B cell (primary cell): ENCODE measurements around the gene TM4SF5. TPM values are rescaled to one million over a fixed set of nuclear protein-coding genes. Genes with fewer than 3 reads are reported as not detected.

Source experiments
- ATAC-seq: fragments of 200-7000 bp; cut with Tn5 transposase; one replicate; pipeline ENCODE4 v1.10.0; 2021; ENCODE audit warnings: low read depth, mild to moderate bottlenecking, moderate number of reproducible peaks, moderate library complexity
- CTCF ChIA-PET: fragments of 350-600 bp; sonication (Branson Sonifier 250); formaldehyde crosslinking; loops from one replicate; lab custom pipeline; 2021; ENCODE audit warnings: antibody characterized with exemption, inconsistent platforms; lab: Charles Lee
- POLR2A ChIA-PET: fragments of 350-600 bp; sonication (Branson Sonifier 250); formaldehyde crosslinking; loops from one replicate; lab custom pipeline; 2021; ENCODE audit warnings: antibody characterized with exemption; lab: Charles Lee
- DNase-seq: peaks from one replicate; pipeline ENCODE4 v3.0.0; 2013
- H2AFZ ChIP-seq: 2 replicates; pipeline ENCODE4 v1.6.1; 2012; ENCODE audit warnings: mild to moderate bottlenecking, low read depth, low read length; ENCODE audit not compliant: insufficient read depth, poor library complexity, severe bottlenecking
- H3K27ac ChIP-seq, 2 donors: 1 replicate in 1 of 2; 2 replicates in 1 of 2; pipeline ENCODE4 v1.5.1; 2012 to 2013; ENCODE audit warnings: low read length in 2 of 2, mild to moderate bottlenecking in 2 of 2, moderate library complexity in 1 of 2
- H3K27me3 ChIP-seq, 4 experiments: fragments of 200-600 bp in 1 of 4; sonication (generic) in 1 of 4; replicated peaks in 1 of 4; 1 replicate in 2 of 4; 2 replicates in 2 of 4; pipeline versions ENCODE4 v1.6.1 to v1.7.0; 2013 to 2016; ENCODE audit warnings: low read length in 3 of 4, mild to moderate bottlenecking in 2 of 4, mixed read lengths in 1 of 4, moderate library complexity in 1 of 4; ENCODE audit not compliant: insufficient read depth in 4 of 4, control insufficient read depth in 3 of 4; ENCODE audit errors: control extremely low read depth in 1 of 4
- H3K36me3 ChIP-seq, 2 experiments: replicated peaks in 1 of 2; 1 replicate in 1 of 2; 2 replicates in 1 of 2; pipeline versions ENCODE4 v1.6.1 to v1.7.1; 2013; ENCODE audit warnings: low read length in 1 of 2; ENCODE audit not compliant: insufficient read depth in 2 of 2, control insufficient read depth in 1 of 2; ENCODE audit errors: control extremely low read depth in 1 of 2, extremely low read depth in 1 of 2
- H3K4me1 ChIP-seq, 2 donors: fragments of 200-600 bp in 1 of 2; sonication (generic) in 1 of 2; 1 replicate in 1 of 2; 2 replicates in 1 of 2; pipeline versions ENCODE4 v1.5.1 to v1.6.1; 2013 to 2017; ENCODE audit warnings: low read length in 2 of 2; ENCODE audit not compliant: control insufficient read depth in 2 of 2, insufficient read depth in 2 of 2
- H3K4me2 ChIP-seq: replicated peaks from 2 replicates; pipeline ENCODE3; 2012; ENCODE audit warnings: mild to moderate bottlenecking, low read depth, low read length; ENCODE audit not compliant: poor library complexity, severe bottlenecking
- H3K4me3 ChIP-seq, 5 experiments: fragments of 200-600 bp in 1 of 5; sonication (generic) in 1 of 5; 1 replicate in 3 of 5; 2 replicates in 2 of 5; pipeline versions ENCODE4 v1.5.1 to v1.7.0; 2011 to 2016; ENCODE audit warnings: low read length in 4 of 5, mild to moderate bottlenecking in 4 of 5, low read depth in 2 of 5, control low read depth in 1 of 5, moderate library complexity in 1 of 5; ENCODE audit not compliant: insufficient read depth in 1 of 5; ENCODE audit errors: control extremely low read depth in 1 of 5, extremely low read depth in 1 of 5
- H3K79me2 ChIP-seq: fragments of 200-600 bp; sonication (generic); one replicate; pipeline ENCODE4 v1.6.0; 2016; ENCODE audit warnings: low read length; ENCODE audit not compliant: control insufficient read depth, insufficient read depth
- H3K9ac ChIP-seq: fragments of 200-600 bp; sonication (generic); 2 replicates; pipeline ENCODE4 v1.6.1; 2017; ENCODE audit warnings: mild to moderate bottlenecking, low read length, moderate library complexity
- H3K9me3 ChIP-seq, 3 donors: one replicate each; pipeline versions ENCODE4 v1.6.1 to v1.7.1; 2013; ENCODE audit warnings: low read length in 2 of 3; ENCODE audit not compliant: control insufficient read depth in 2 of 3, insufficient read depth in 1 of 3; ENCODE audit errors: control extremely low read depth in 1 of 3
- H4K20me1 ChIP-seq: 2 replicates; pipeline ENCODE4 v1.6.0; 2012; ENCODE audit warnings: mild to moderate bottlenecking, low read length; ENCODE audit not compliant: insufficient read depth, control insufficient read depth, poor library complexity, severe bottlenecking
- H3K27ac Mint-ChIP-seq: one replicate; pipeline ENCODE4 v1.8.0; 2021; ENCODE audit warnings: mixed read lengths
- H3K27me3 Mint-ChIP-seq: one replicate; pipeline ENCODE4 v1.8.0; 2021; ENCODE audit warnings: mixed read lengths
- H3K4me1 Mint-ChIP-seq: one replicate; pipeline ENCODE4 v1.8.0; 2021; ENCODE audit warnings: mixed read lengths
- H3K4me3 Mint-ChIP-seq: one replicate; pipeline ENCODE4 v1.8.0; 2021; ENCODE audit warnings: mixed read lengths
- H3K9me3 Mint-ChIP-seq: one replicate; pipeline ENCODE4 v1.8.0; 2022; ENCODE audit warnings: mixed read lengths; ENCODE audit not compliant: insufficient read depth
- EZH2 ChIP-seq: IDR thresholded peaks from 2 replicates; pipeline ENCODE4 v1.6.1; 2012; ENCODE audit warnings: borderline replicate concordance, low read depth, mild to moderate bottlenecking, moderate library complexity, low read length; ENCODE audit not compliant: insufficient read depth, poor library complexity, severe bottlenecking
- WGBS: methylation state at CpG from one replicate; pipeline ENCODE4 v1.1.5; 2013; ENCODE audit warnings: missing lambda C conversion rate; ENCODE audit not compliant: insufficient coverage; 5-methylcytosine and 5-hydroxymethylcytosine counted together
- intact Hi-C: fragments of 100-400 bp; cut with micrococcal nuclease; formaldehyde crosslinking; loops from one replicate; pipeline ENCODE4 v1.10.0; 2022
- polyA minus RNA-seq: library from RNA; depleted of rRNA, polyadenylated mRNA; stranded (reverse); fragments of >200 nt; gene quantifications from 2 replicates; pipeline ENCODE4 v1.2.3, GENCODE V29; 2012
- polyA plus RNA-seq: library from polyadenylated mRNA; depleted of rRNA; stranded (reverse); fragments of >200 nt; gene quantifications from 2 replicates; pipeline ENCODE4 v1.2.3, GENCODE V29; 2012
- total RNA-seq, 2 donors: library from RNA; stranded (reverse); fragments of 120-200 nt in 1 of 2; gene quantifications; 1 replicate in 1 of 2; 2 replicates in 1 of 2; pipeline versions ENCODE4 v1.2.3 to v1.2.4, GENCODE V29; 2013 to 2022
- TF ChIP-seq, protein P1 (sequence below): fragments of 200-600 bp; IDR thresholded peaks from one replicate; pipeline ENCODE4 v1.8.0; 2022; ENCODE audit warnings: antibody characterized with exemption, mild to moderate bottlenecking

The TM4SF5 gene, protein sequence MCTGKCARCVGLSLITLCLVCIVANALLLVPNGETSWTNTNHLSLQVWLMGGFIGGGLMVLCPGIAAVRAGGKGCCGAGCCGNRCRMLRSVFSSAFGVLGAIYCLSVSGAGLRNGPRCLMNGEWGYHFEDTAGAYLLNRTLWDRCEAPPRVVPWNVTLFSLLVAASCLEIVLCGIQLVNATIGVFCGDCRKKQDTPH
- total RNA-seq, result not detected in 2 replicates
- not detected for total RNA-seq (2013)
- polyA plus RNA-seq, result not detected in 2 replicates
- polyA minus RNA-seq, result not detected in 2 replicates

DNA sequence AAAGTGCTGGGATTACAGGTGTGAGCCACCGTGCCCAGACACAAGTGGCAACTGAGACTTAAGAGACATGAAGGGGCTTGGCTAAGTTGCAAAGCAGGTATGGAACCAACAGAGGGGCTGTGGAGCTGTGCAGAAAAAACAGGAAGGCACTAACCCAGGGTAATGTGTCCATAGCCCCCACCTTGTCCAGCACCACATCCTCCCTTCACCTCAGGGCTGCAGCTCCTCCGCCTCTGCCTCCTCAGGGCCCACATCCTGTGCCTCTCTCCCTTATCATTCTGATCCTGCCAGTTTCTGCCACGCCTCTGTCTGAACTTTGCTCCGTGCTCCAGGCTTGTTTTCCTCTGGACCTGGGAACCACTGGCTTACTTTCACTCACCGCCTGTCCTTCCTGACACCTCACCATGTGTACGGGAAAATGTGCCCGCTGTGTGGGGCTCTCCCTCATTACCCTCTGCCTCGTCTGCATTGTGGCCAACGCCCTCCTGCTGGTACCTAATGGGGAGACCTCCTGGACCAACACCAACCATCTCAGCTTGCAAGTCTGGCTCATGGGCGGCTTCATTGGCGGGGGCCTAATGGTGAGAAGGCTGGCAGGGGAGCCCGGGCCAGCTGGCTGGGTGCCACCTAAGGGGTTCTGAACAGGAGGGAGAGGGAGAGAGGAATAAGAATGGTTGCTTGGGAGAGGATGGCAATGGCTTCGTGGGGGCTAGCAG, at the start of gene TM4SF5:
TM4SF5 (plus strand) TSS at position 368 of the 716 bp plus-strand sequence; CDS start at position 405, 37 bp downstream.
- DNase-seq (no peak), ATAC-seq (no peak)
- Mint-ChIP-seq H3K27me3 (peaks cover 10% of the 10 kb centered on the region), H3K27ac (no peak within 1 kb of the TSS), H3K9me3 (no peaks in the 10 kb centered on the region), H3K4me1 (peaks cover 9% of the 10 kb centered on the region), H3K4me3 (no peak within 1 kb of the TSS)
- Histone ChIP-seq H3K36me3 (no peaks in the 10 kb centered on the region), H3K4me3 (no peak within 1 kb of the TSS), H3K9me3 (no peaks in the 10 kb centered on the region), H2AFZ (no peak within 1 kb of the TSS), H3K4me2 (no peak within 1 kb of the TSS), H3K27ac (no peak within 1 kb of the TSS), H3K27me3 (peaks cover 0 to 4% (median 0%) of the 10 kb centered on the region in 4 experiments), H3K9ac (no peak within 1 kb of the TSS), H3K4me1 (peaks cover 3 to 10% of the 10 kb centered on the region in 2 donors), H3K79me2 (no peaks in the 10 kb centered on the region), H4K20me1 (no peaks in the 10 kb centered on the region)
- 72% methylated on average over 11 of the region's 13 CpGs for WGBS
- ChIA-PET POLR2A (no interaction called here), CTCF (interaction anchor here (1.4 kb wide), 1 partner anchor 23 kb away, joined by 4 read pairs; no protein-coding TSS in a partner anchor)
- TF ChIP-seq EZH2, result no peak
- TF ChIP-seq, protein P1, sequence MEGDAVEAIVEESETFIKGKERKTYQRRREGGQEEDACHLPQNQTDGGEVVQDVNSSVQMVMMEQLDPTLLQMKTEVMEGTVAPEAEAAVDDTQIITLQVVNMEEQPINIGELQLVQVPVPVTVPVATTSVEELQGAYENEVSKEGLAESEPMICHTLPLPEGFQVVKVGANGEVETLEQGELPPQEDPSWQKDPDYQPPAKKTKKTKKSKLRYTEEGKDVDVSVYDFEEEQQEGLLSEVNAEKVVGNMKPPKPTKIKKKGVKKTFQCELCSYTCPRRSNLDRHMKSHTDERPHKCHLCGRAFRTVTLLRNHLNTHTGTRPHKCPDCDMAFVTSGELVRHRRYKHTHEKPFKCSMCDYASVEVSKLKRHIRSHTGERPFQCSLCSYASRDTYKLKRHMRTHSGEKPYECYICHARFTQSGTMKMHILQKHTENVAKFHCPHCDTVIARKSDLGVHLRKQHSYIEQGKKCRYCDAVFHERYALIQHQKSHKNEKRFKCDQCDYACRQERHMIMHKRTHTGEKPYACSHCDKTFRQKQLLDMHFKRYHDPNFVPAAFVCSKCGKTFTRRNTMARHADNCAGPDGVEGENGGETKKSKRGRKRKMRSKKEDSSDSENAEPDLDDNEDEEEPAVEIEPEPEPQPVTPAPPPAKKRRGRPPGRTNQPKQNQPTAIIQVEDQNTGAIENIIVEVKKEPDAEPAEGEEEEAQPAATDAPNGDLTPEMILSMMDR, result no peak
- intact Hi-C loops, result no loop called here
